Sigmoid colon (tissue), 7 donors: ENCODE measurements around the gene USP37. TPM values are rescaled to one million over a fixed set of nuclear protein-coding genes. Genes with fewer than 3 reads are reported as not detected.

Experiments used
- DNase-seq: peaks from one replicate; pipeline ENCODE4 v3.0.0-alpha.2; 2019
- H3K27ac ChIP-seq, 4 donors: fragments of 200-600 bp; sonication (generic); one replicate each; pipeline ENCODE4 v1.5.1; 2016 to 2019; ENCODE audit warnings: mild to moderate bottlenecking in 1 of 4
- H3K27me3 ChIP-seq, 3 donors: fragments of 200-600 bp; sonication (generic); one replicate each; pipeline ENCODE4 v1.5.1; 2019; ENCODE audit warnings: mild to moderate bottlenecking in 1 of 3
- H3K36me3 ChIP-seq, 4 donors: fragments of 200-600 bp; sonication (generic); one replicate each; pipeline ENCODE4 v1.5.1; 2016 to 2019
- H3K4me1 ChIP-seq, 4 donors: fragments of 200-600 bp; sonication (generic); one replicate each; pipeline ENCODE4 v1.5.1; 2017 to 2019
- H3K4me3 ChIP-seq, 4 donors: fragments of 200-600 bp; sonication (generic); one replicate each; pipeline ENCODE4 v1.5.1; 2017 to 2019; ENCODE audit warnings: mild to moderate bottlenecking in 2 of 4, moderate library complexity in 1 of 4
- H3K9me3 ChIP-seq, 4 donors: fragments of 200-600 bp in 3 of 4; sonication (generic) in 3 of 4; one replicate each; pipeline versions ENCODE4 v1.5.1 to v1.6.1; 2013 to 2019
- EP300 ChIP-seq, 4 donors: sonication (generic); formaldehyde crosslinking; IDR thresholded peaks; one replicate each; pipeline ENCODE4 v1.6.1; 2017; ENCODE audit warnings: antibody characterized with exemption in 4 of 4
- POLR2A ChIP-seq, 2 donors: fragments of 450-650 bp; IDR thresholded peaks; one replicate each; pipeline ENCODE4 v1.6.1; 2016; ENCODE audit warnings: antibody characterized with exemption in 2 of 2, mild to moderate bottlenecking in 2 of 2, moderate library complexity in 2 of 2
- POLR2AphosphoS5 ChIP-seq, 4 donors: sonication (generic); formaldehyde crosslinking; IDR thresholded peaks; one replicate each; pipeline ENCODE4 v1.6.1; 2017; ENCODE audit warnings: antibody characterized with exemption in 4 of 4
- WGBS, 2 donors: extraction: QIAGEN DNeasy Blood & Tissue Kit; methylation state at CpG; one replicate each; pipeline ENCODE4 v1.1.7; 2013; 5-methylcytosine and 5-hydroxymethylcytosine counted together
- intact Hi-C: fragments of 100-400 bp; cut with DNase I; formaldehyde crosslinking; loops from one replicate; pipeline ENCODE4 v1.15.1; 2023
- polyA plus RNA-seq, 3 donors: library from polyadenylated mRNA; stranded (reverse); fragments of 200-250 nt; gene quantifications; one replicate each; pipeline ENCODE4 v1.2.3, GENCODE V29; 2013
- total RNA-seq, 4 donors: library from RNA; depleted of rRNA; stranded (reverse); fragments of >200 nt; gene quantifications; one replicate each; pipeline ENCODE4 v1.1.0, GENCODE V29; 2016
- TF ChIP-seq, protein P1 (sequence below), 4 experiments: fragments of 450-650 bp in 3 of 4; fragments of 200-600 bp in 1 of 4; IDR thresholded peaks; one replicate each; pipeline ENCODE4 v1.5.1; 2016 to 2019; ENCODE audit warnings: antibody characterized with exemption in 4 of 4, mild to moderate bottlenecking in 3 of 4, moderate library complexity in 2 of 4
- donor health status: healthy with polysubstance abuse.
- donor health status: Bipolar disorder and iron deficiency.
- donor health status: healthy.

The USP37 gene
- total and polyA plus RNA-seq, 7 donors = 1.8 to 11.4 (median 6.6) TPM

- Histone ChIP-seq H3K4me3 (no peak overlapping the region), H3K4me1 (no peaks in the 10 kb centered on the region), H3K36me3 (no peaks in the 10 kb centered on the region), H3K27ac (no peak overlapping the region), H3K27me3 (no peaks in the 10 kb centered on the region), H3K9me3 (no peaks in the 10 kb centered on the region)
- TF ChIP-seq, protein P1, sequence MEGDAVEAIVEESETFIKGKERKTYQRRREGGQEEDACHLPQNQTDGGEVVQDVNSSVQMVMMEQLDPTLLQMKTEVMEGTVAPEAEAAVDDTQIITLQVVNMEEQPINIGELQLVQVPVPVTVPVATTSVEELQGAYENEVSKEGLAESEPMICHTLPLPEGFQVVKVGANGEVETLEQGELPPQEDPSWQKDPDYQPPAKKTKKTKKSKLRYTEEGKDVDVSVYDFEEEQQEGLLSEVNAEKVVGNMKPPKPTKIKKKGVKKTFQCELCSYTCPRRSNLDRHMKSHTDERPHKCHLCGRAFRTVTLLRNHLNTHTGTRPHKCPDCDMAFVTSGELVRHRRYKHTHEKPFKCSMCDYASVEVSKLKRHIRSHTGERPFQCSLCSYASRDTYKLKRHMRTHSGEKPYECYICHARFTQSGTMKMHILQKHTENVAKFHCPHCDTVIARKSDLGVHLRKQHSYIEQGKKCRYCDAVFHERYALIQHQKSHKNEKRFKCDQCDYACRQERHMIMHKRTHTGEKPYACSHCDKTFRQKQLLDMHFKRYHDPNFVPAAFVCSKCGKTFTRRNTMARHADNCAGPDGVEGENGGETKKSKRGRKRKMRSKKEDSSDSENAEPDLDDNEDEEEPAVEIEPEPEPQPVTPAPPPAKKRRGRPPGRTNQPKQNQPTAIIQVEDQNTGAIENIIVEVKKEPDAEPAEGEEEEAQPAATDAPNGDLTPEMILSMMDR (IDR thresholded peaks at IDR 0.05) = no peak
- TF ChIP-seq POLR2A (IDR thresholded peaks at IDR 0.05) (no peak), POLR2AphosphoS5 (IDR thresholded peaks at IDR 0.05) (no peak)
- intact Hi-C loops = no loop called here
- DNase-seq = peak; percentile 41
- 91% methylated on average over 5 of the region's 5 CpGs for WGBS, 2 donors
Observed at GRCh38 chr2:218436992-218437391, 131.2 kb downstream of the USP37 start.

DNA sequence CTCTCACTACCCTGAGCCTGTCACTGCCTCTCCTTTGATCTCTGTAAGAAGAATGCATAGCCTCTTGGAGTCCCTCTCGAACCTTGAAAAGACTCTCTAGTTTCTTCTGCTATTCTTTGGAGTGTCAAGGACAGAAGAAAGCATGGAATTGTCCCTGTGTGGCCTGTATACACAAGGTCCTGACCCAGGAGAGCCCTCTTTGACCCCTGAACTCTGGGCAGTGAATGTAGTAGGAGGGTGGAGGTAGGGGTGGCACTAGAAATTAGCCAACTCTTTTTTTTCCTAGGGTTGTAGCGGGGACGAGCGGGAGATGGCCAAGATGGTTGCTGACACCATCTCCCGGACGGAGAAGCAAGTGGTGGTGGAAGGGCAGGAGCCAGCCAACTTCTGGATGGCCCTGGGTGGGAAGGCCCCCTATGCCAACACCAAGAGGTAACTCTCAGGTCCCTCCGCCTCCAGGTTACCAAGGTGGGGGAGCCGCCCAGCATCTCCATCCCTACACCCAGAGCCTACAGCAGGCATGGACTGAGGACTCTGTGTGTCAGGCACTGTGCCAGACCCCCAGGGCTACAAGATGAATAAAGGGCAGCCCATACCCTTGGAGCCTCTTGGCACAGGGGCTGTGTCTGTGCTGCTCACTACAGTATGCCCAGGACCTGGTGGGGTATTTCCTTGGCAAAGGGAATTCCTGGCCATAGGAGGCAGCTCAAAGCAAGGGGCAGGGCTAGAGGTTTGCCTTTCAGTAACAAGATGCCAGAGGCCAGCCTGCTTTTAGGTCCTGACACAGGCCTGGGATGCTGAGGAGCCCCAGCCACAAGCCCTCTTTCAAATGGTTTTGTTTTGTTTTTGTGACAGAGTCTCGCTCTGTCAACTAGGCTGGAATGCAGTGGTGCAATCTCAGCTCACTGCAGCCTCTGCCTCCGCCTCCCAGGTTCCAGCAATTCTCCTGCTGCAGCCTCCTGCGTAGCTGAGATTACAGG is 132.9 kb downstream of the USP37 start:
- intact Hi-C loops = no loop called here
- Histone ChIP-seq H3K27me3 (no peaks in the 10 kb centered on the region), H3K9me3 (no peaks in the 10 kb centered on the region), H3K4me3 (no peak overlapping the region), H3K36me3 (no peaks in the 10 kb centered on the region), H3K27ac (no peak overlapping the region), H3K4me1 (no peaks in the 10 kb centered on the region)
- no peak for TF ChIP-seq EP300 (IDR thresholded peaks at IDR 0.05)
- TF ChIP-seq, protein P1 (IDR thresholded peaks at IDR 0.05) = no peak
- TF ChIP-seq POLR2A (IDR thresholded peaks at IDR 0.05) = no peak
- TF ChIP-seq POLR2AphosphoS5 (IDR thresholded peaks at IDR 0.05) = no peak
- WGBS, 2 donors = 94 to 95% methylated on average over 11 of the region's 11 CpGs
- DNase-seq = peak; percentile 61

- intact Hi-C loops = no loop called here
- Histone ChIP-seq H3K27ac (no peak overlapping the region), H3K9me3 (no peaks in the 10 kb centered on the region), H3K4me3 (no peak overlapping the region), H3K36me3 (no peaks in the 10 kb centered on the region), H3K4me1 (no peaks in the 10 kb centered on the region), H3K27me3 (no peaks in the 10 kb centered on the region)
- DNase-seq = peak; percentile 10
- WGBS, 2 donors = 88 to 95% methylated on average over 9 of the region's 9 CpGs
- TF ChIP-seq, protein P1 (IDR thresholded peaks at IDR 0.05) = no peak
- TF ChIP-seq EP300 (IDR thresholded peaks at IDR 0.05) = no peak
Observed at GRCh38 chr2:218434456-218434855, 133.7 kb downstream of the USP37 start.

GRCh38 chr2:218432676-218433365 is 135.3 kb downstream of the USP37 start:
- peak; percentile 47 for DNase-seq
- no peak overlapping the region for H3K4me3 ChIP-seq
- no peaks in the 10 kb centered on the region for H3K27me3 ChIP-seq
- H3K4me1 ChIP-seq = no peaks in the 10 kb centered on the region
- H3K27ac ChIP-seq = no peak overlapping the region
- intact Hi-C loops = no loop called here
- no peaks in the 10 kb centered on the region for H3K9me3 ChIP-seq
- TF ChIP-seq POLR2AphosphoS5 (IDR thresholded peaks at IDR 0.05) = no peak
- TF ChIP-seq EP300 (IDR thresholded peaks at IDR 0.05) = no peak
- no peak for TF ChIP-seq POLR2A (IDR thresholded peaks at IDR 0.05)
- TF ChIP-seq, protein P1 (IDR thresholded peaks at IDR 0.05) = no peak
- 93 to 96% methylated on average over 8 of the region's 8 CpGs for WGBS, 2 donors
- H3K36me3 ChIP-seq = no peaks in the 10 kb centered on the region
